Duodenal mucosa (tissue), 2 donors: ENCODE data around the gene GAPDH.
"Not testable (repeated sequence)": the region's sequence is repeated elsewhere in the genome, so short reads cannot be mapped to it uniquely, and the experiment has no call there.

Experiments
- H3K27ac ChIP-seq: one replicate; pipeline ENCODE4 v1.7.0; 2013; ENCODE audit warnings: low read depth, low read length
- H3K27me3 ChIP-seq, 2 donors: one replicate each; pipeline ENCODE4 v1.7.0; 2013; ENCODE audit warnings: low read length in 2 of 2, control low read depth in 1 of 2; ENCODE audit not compliant: insufficient read depth in 2 of 2, control insufficient read depth in 1 of 2
- H3K36me3 ChIP-seq, 2 donors: one replicate each; pipeline ENCODE4 v1.7.0; 2013; ENCODE audit warnings: low read length in 2 of 2, control low read depth in 1 of 2; ENCODE audit not compliant: insufficient read depth in 2 of 2, control insufficient read depth in 1 of 2
- H3K4me1 ChIP-seq, 2 donors: one replicate each; pipeline ENCODE4 v1.7.0; 2013; ENCODE audit warnings: low read length in 2 of 2, control low read depth in 1 of 2; ENCODE audit not compliant: insufficient read depth in 2 of 2, control insufficient read depth in 1 of 2
- H3K4me3 ChIP-seq, 2 donors: one replicate each; pipeline ENCODE4 v1.7.0; 2013; ENCODE audit warnings: low read length in 2 of 2, low read depth in 1 of 2
- H3K9ac ChIP-seq, 2 donors: one replicate each; pipeline ENCODE4 v1.7.0; 2013; ENCODE audit warnings: low read length in 2 of 2, low read depth in 1 of 2
- H3K9me3 ChIP-seq, 2 donors: one replicate each; pipeline ENCODE4 v1.7.0; 2013; ENCODE audit warnings: low read length in 2 of 2, control low read depth in 1 of 2; ENCODE audit not compliant: control insufficient read depth in 1 of 2

Gene GAPDH

GRCh38 chr12:6533923-6534694 is at the start of gene GAPDH:
GAPDH (plus strand) TSS chr12:6534517; CDS start chr12:6534833, 316 bp downstream.
- H3K27me3 ChIP-seq: no peaks in the 10 kb centered on the region
- peak within 1 kb of the TSS; percentile 94 for H3K27ac ChIP-seq
- H3K4me3 ChIP-seq: peak within 1 kb of the TSS; percentile 88 to 91
- peaks cover 36 to 53% of the 10 kb centered on the region in 2 donors for H3K4me1 ChIP-seq
- H3K36me3 ChIP-seq: peaks cover 30 to 56% of the 10 kb centered on the region in 2 donors
- H3K9me3 ChIP-seq: no peaks in the 10 kb centered on the region
- H3K9ac ChIP-seq: peak within 1 kb of the TSS; percentile 81 to 90

GRCh38 chr12:6488240-6488639 is 46.1 kb upstream of the GAPDH start:
- H3K4me3 ChIP-seq: no peak overlapping the region
- no peak overlapping the region for H3K27ac ChIP-seq
- H3K27me3 ChIP-seq: no peaks in the 10 kb centered on the region
- H3K4me1 ChIP-seq: peaks cover 4 to 9% of the 10 kb centered on the region in 2 donors
- no peaks in the 10 kb centered on the region for H3K9me3 ChIP-seq
- no peak overlapping the region for H3K9ac ChIP-seq
- H3K36me3 ChIP-seq: peaks cover 0 to 3% of the 10 kb centered on the region in 2 donors

GRCh38 chr12:6489449-6489848 is 44.9 kb upstream of the GAPDH start:
- Histone ChIP-seq H3K4me1 (peaks cover 6 to 12% of the 10 kb centered on the region in 2 donors), H3K9me3 (no peaks in the 10 kb centered on the region), H3K27me3 (no peaks in the 10 kb centered on the region), H3K4me3 (no peak overlapping the region), H3K9ac (no peak overlapping the region), H3K36me3 (peaks cover 0 to 3% of the 10 kb centered on the region in 2 donors), H3K27ac (no peak overlapping the region)

GRCh38 chr12:6490673-6491072 is 43.6 kb upstream of the GAPDH start:
- H3K27ac ChIP-seq, H3K9ac ChIP-seq, H3K4me3 ChIP-seq, H3K27me3 ChIP-seq, H3K36me3 ChIP-seq, H3K9me3 ChIP-seq: not testable (repeated sequence)
- H3K4me1 ChIP-seq: peaks cover 18 to 24% of the 10 kb centered on the region in 2 donors

- Histone ChIP-seq H3K9me3 (no peaks in the 10 kb centered on the region), H3K9ac (peak within 1 kb of the TSS; percentile 98 to 99), H3K36me3 (peaks cover 3 to 21% of the 10 kb centered on the region in 2 donors)
Observed at GRCh38 chr12:6492838-6493496, 41.4 kb upstream of the GAPDH start, which contains the start of gene MRPL51. MRPL51 (minus strand) TSS chr12:6493262; CDS start chr12:6493136, 126 bp downstream.

GRCh38 chr12:6493497-6494257 is 40.6 kb upstream of the GAPDH start, which contains the start of gene NCAPD2:
NCAPD2 (plus strand) TSS chr12:6494102; CDS start chr12:6495099, 997 bp downstream.
- H3K27me3 ChIP-seq: no peaks in the 10 kb centered on the region
- H3K9me3 ChIP-seq: no peaks in the 10 kb centered on the region
- H3K36me3 ChIP-seq: peaks cover 3 to 21% of the 10 kb centered on the region in 2 donors
- H3K9ac ChIP-seq: peak within 1 kb of the TSS; percentile 98 to 99
- H3K4me3 ChIP-seq: peak within 1 kb of the TSS; percentile 99 to 100
- peaks cover 18 to 26% of the 10 kb centered on the region in 2 donors for H3K4me1 ChIP-seq
- H3K27ac ChIP-seq: peak within 1 kb of the TSS; percentile 94

More at GRCh38 chr12:6492838-6493496, 41.4 kb upstream of the GAPDH start, which contains the start of gene MRPL51:
- Histone ChIP-seq H3K4me3 (peak within 1 kb of the TSS; percentile 99 to 100), H3K4me1 (peaks cover 18 to 26% of the 10 kb centered on the region in 2 donors), H3K27ac (peak within 1 kb of the TSS; percentile 94), H3K27me3 (no peaks in the 10 kb centered on the region)

GRCh38 chr12:6494258-6494743 is 40.0 kb upstream of the GAPDH start:
- no peaks in the 10 kb centered on the region for H3K9me3 ChIP-seq
- no peak overlapping the region for H3K27ac ChIP-seq
- H3K4me1 ChIP-seq: peaks cover 18 to 26% of the 10 kb centered on the region in 2 donors
- H3K9ac ChIP-seq: peak overlapping the region; percentile 65 to 98
- H3K27me3 ChIP-seq: no peaks in the 10 kb centered on the region
- H3K36me3 ChIP-seq: peaks cover 3 to 27% of the 10 kb centered on the region in 2 donors
- peak overlapping the region; percentile 99 to 100 for H3K4me3 ChIP-seq

- Histone ChIP-seq H3K4me1 (peaks cover 18 to 26% of the 10 kb centered on the region in 2 donors), H3K9ac (peak overlapping the region; percentile 65 to 98), H3K27ac (no peak overlapping the region), H3K9me3 (no peaks in the 10 kb centered on the region), H3K4me3 (peak overlapping the region; percentile 99 to 100), H3K27me3 (no peaks in the 10 kb centered on the region), H3K36me3 (peaks cover 3 to 28% of the 10 kb centered on the region in 2 donors)
Observed at GRCh38 chr12:6494968-6495367, 39.3 kb upstream of the GAPDH start.

GRCh38 chr12:6497291-6497690 is 37.0 kb upstream of the GAPDH start:
- not testable (repeated sequence) for H3K27ac ChIP-seq, H3K9ac ChIP-seq, H3K4me3 ChIP-seq, H3K27me3 ChIP-seq, H3K9me3 ChIP-seq
- peaks cover 0 to 40% of the 10 kb centered on the region in 2 donors for H3K36me3 ChIP-seq
- peaks cover 16 to 22% of the 10 kb centered on the region in 2 donors for H3K4me1 ChIP-seq
